ENCODE measurements around the gene ASTN2. TPM values are rescaled to one million over a fixed set of nuclear protein-coding genes. Genes with fewer than 3 reads are reported as not detected.
A peak's percentile ranks its signal among the peaks of the same experiment; 100 is the strongest.

The ASTN2 gene
- total RNA-seq, 1 donor, result 5.6 TPM

DNA sequence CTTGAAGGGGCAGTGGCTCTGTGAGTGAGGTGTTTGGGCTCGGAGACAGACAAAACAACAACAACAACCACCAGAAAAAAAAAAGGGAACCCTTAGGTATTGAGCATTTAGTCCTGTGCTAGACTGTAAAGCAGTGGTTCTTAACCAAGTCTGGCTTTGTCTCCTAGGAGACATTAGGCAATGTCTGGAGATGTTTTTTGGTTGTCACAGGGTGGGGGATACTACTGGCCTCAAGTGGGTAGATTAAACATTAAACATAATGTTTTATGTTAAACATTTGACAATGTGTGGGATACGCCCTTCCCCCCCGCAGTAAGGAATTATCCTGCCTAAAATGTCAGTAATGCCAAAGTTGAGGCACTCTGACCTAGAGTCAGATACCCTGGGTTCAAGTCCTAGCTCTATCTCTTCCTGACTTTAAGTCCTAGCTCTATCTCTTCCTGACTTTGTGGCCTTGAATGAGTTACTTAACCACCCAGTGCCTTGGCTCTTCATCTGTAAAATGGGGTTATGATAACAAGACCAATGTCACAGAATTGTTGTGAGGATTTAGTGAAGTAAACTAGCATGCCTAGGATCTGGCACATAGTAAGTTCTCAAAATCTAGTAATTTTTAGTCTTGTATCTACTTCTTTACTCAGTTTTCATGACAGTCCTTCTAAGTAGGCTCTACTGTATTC, 725.9 kb downstream of the ASTN2 start:
- peak overlapping the region; percentile 86 for H3K4me3 ChIP-seq (ENCODE audit: low read depth, low read length)
- DNase-seq (ENCODE audit: low read depth), result no peak
- TF ChIP-seq, protein P1, sequence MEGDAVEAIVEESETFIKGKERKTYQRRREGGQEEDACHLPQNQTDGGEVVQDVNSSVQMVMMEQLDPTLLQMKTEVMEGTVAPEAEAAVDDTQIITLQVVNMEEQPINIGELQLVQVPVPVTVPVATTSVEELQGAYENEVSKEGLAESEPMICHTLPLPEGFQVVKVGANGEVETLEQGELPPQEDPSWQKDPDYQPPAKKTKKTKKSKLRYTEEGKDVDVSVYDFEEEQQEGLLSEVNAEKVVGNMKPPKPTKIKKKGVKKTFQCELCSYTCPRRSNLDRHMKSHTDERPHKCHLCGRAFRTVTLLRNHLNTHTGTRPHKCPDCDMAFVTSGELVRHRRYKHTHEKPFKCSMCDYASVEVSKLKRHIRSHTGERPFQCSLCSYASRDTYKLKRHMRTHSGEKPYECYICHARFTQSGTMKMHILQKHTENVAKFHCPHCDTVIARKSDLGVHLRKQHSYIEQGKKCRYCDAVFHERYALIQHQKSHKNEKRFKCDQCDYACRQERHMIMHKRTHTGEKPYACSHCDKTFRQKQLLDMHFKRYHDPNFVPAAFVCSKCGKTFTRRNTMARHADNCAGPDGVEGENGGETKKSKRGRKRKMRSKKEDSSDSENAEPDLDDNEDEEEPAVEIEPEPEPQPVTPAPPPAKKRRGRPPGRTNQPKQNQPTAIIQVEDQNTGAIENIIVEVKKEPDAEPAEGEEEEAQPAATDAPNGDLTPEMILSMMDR (IDR thresholded peaks at IDR 0.05; ENCODE audit: insufficient read depth, low read length), result no peak

DNA sequence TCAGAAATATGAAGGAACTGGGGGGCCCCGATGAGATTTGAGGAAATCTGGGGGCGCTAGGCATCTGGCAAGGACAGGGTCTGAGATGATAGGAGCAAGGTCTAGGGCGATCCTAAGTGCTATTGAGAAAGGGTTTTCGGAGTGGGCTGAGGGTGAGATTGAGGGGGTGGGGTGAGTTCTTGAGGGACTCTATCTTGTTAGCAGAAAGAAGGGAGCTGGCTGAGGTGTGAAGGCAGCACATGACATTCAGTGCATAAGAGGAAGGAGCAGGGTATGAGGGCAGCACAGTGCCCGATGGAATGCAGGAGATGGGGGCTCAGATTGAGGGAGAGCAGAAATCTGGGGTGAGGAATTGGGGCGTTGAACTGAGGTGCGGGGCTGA, 727.1 kb downstream of the ASTN2 start:
- TF ChIP-seq, protein P1 (IDR thresholded peaks at IDR 0.05; ENCODE audit: insufficient read depth, low read length), result no peak
- no peak for DNase-seq (ENCODE audit: low read depth)
- peak overlapping the region; percentile 86 for H3K4me3 ChIP-seq (ENCODE audit: low read depth, low read length)

DNA sequence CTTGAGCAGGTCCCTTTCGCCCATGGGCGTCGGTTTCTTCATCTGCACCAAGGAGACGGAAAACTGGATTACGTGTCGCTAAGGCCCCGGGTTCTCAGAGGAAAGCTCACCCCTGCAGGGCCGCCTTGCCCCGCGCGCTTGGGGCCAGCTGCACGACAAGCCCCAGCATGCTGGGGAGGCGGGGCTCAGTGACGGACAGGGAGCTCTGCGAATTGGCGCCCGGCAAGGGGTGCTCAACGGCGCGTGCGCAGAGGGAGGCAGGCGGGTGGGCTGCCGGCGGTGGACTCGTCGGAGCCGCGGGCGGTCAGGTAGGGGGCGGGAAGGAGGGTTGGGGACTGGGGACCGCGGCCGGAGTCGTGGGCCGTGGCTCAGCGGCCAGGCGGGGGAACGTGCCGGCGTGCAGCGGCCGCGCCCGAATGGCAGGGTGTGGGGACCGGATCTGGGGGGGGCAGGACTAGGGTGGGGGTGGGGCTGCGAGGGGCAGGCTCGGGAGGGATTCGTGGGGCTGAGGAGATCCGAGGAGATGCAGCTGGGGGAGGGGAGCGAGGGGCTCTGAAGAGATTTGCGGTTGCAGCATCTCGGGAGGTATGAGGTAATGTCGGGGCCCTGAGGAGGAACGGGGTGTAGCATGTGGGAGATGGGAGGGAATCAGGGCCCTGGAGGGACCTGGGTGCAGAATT, 727.6 kb downstream of the ASTN2 start, which contains the start of gene TRIM32:
TSS of gene TRIM32 (plus strand) at position 232 of the 680 bp plus-strand sequence. CDS start 10,438 bp downstream, outside the sequence.
- TF ChIP-seq, protein P1 (IDR thresholded peaks at IDR 0.05; ENCODE audit: insufficient read depth, low read length), result no peak
- DNase-seq (ENCODE audit: low read depth), result peak; percentile 82
- peak within 1 kb of the TSS; percentile 86 for H3K4me3 ChIP-seq (ENCODE audit: low read depth, low read length)

- TF ChIP-seq, protein P1 (IDR thresholded peaks at IDR 0.05; ENCODE audit: insufficient read depth, low read length), result no peak
- DNase-seq (ENCODE audit: low read depth), result no peak
- peak overlapping the region; percentile 86 for H3K4me3 ChIP-seq (ENCODE audit: low read depth, low read length)
Observed at GRCh38 chr9:116686693-116687073, 728.2 kb downstream of the ASTN2 start.

DNA sequence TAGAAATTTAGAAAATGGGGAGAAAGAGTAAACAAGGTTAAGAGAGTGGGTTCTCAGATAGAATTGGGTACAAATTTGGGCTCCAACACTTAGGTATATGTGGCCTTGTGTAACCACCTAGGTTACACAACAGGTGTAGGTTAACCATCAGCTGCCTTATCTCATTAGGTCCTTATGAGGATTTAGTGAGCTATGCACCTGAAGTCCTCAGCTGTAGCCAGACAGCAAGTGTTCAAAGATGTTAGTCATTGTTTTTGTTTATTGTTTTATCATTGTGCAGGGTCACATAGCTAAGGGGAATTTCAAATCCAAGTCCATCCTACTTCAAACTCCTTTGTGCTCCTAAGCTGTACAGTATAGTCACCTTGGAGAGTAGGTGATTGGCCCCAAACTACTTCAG, 728.7 kb downstream of the ASTN2 start:
- TF ChIP-seq, protein P1 (IDR thresholded peaks at IDR 0.05; ENCODE audit: insufficient read depth, low read length), result no peak
- H3K4me3 ChIP-seq (ENCODE audit: low read depth, low read length), result peak overlapping the region; percentile 86
- no peak for DNase-seq (ENCODE audit: low read depth)

GRCh38 chr9:116685166-116685565, 729.7 kb downstream of the ASTN2 start:
- no peak overlapping the region for H3K4me3 ChIP-seq (ENCODE audit: low read depth, low read length)
- TF ChIP-seq, protein P1 (IDR thresholded peaks at IDR 0.05; ENCODE audit: insufficient read depth, low read length), result no peak
- DNase-seq (ENCODE audit: low read depth), result no peak

All from fibroblast of the aortic adventitia (primary cell).